HUDEP-2 (cell line): Measurements from ENCODE around the gene CPAMD8.

Experiments
- DNase-seq, 76 experiments: peaks; one replicate each; lab custom pipeline; 2025; ENCODE audit not compliant: unreplicated experiment in 76 of 76; lab: John Stamatoyannopoulos, UW

Gene CPAMD8

DNA sequence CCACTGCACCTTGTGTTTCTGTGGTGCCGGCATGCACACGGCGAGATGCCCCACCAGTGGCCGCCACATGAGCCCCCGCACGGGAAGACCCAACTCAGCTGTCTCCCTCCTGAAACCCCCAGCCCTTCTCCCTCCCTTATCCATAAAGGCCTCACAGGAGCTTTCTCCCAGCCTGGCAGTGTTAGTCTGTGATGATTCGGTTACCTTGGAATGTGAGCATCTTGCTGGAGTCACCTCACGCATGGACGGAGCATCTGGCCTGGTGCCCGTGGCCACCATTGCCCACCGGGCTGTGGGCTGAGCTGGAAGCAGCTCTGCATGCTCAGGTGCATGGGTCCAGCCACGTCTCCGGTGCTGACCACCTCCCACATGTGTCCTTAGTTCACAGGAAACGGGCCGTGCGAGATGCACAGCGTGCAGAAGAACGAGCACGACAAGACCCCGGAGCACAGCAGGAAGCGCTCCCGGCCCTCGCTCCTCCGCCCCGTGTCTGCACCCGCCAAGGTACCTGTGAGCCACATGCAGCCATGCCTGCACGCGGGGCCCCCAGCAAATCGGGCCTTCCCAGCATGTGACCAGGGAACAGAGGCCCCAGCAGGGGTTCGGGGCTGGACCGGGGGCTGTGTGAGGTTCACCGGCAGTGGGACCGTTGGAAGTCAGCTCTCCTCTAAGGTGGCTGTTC lies 175.4 kb downstream of the CPAMD8 start:
- no peak for DNase-seq

DNA sequence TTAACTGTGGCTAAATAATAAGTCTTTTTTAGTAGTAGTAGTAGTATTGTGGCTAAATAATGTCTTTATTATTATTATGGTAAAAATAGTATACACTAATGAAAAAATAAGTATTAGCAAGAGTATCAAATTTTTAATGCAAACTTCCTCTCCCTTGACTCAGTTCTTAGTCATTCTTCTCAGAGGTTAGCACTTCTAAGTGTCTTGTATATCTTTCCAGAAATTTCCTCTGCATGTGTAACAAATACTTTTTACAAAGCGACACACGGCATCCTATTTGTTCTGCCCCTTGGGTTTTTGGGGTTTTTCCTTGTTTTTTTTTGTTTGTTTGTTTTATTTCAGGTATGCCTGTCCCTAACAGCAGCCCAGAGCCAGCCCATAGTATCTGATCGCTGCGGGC lies 176.5 kb downstream of the CPAMD8 start:
- no peak for DNase-seq

DNA sequence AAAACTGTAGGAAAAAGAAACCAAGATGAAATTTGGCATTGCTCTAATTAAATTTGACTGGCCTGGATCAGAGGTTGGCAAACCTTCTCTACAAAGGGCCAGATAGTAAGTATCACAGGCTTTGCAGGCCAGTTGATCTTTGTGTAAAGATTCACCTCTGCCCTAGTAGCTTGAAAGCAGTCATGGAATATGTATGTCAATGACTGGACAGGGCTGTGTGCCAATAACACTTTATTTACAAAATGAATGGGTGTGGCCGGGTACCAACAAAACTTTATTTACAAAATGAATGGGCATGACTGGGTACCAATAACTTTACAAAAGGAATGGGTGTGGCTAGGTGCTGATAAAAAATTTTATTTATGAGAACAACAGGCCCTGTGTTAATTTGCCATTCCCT lies 177.4 kb downstream of the CPAMD8 start:
- DNase-seq, result no peak

DNA sequence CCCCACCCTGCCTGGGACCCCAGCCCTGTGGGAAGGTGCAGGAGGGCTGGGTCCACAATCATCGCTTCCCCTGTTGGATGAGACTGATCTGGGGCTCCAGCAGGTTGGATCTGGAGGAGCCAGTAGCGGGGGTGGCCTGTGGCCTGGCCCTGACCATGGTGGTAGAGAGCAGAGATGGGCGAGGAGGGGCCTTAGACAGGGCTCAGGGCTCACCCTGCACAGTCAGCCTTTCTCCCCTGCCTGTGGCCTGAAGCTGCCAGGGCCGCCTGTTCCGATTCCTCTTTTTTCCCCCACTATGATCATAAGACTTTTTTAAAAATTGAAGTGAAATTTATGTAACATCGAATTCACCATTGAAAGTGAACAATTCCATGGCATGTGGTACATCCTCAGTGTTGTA lies 179.2 kb downstream of the CPAMD8 start:
- DNase-seq, result no peak

DNA sequence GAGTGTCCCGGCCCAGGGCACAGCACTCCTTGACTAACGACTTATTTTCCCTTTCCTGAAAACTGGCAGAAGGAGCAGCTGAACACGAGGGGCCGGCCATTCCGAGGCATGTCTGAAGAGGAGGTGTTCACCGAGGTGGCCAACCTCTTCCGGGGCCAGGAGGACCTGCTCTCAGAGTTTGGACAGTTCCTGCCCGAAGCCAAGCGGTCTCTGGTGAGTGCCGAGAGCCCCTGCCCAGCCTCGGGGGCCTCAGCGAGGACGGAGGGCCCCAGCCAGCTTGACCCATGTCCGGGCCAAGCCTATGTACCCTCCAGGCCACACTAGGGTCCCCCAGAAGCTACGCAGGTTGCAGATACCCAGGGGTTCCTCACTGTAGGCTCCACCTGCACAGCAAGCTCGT lies 179.7 kb downstream of the CPAMD8 start:
- no peak for DNase-seq
